ENCODE measurements around the gene DNASE1L2.

The DNASE1L2 gene

DNA sequence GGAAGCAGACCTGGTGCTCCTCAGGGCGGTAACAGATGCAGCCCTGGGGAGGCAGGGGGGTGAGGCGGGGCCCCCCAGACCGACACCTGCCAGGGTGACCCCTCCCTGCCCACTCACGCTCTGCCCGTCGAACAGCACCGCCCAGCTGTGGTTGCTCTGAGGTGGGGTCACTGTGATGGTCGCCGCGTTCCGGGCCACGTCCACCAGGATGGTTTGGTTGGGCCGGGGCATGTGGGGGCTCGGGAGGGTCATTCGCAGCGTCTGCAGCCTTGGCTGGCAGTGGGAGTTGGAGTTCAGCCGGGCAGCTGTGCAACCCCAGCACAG, 26.3 kb upstream of the DNASE1L2 start:
- no peak overlapping the region for H3K4me3 Mint-ChIP-seq
- no peaks in the 10 kb centered on the region for H3K27me3 Mint-ChIP-seq
- ATAC-seq (no peak), DNase-seq (no peak)
- peaks cover 52% of the 10 kb centered on the region for H3K4me1 Mint-ChIP-seq
- no peaks in the 10 kb centered on the region for H3K9me3 Mint-ChIP-seq
- H3K27ac Mint-ChIP-seq = no peak overlapping the region

DNA sequence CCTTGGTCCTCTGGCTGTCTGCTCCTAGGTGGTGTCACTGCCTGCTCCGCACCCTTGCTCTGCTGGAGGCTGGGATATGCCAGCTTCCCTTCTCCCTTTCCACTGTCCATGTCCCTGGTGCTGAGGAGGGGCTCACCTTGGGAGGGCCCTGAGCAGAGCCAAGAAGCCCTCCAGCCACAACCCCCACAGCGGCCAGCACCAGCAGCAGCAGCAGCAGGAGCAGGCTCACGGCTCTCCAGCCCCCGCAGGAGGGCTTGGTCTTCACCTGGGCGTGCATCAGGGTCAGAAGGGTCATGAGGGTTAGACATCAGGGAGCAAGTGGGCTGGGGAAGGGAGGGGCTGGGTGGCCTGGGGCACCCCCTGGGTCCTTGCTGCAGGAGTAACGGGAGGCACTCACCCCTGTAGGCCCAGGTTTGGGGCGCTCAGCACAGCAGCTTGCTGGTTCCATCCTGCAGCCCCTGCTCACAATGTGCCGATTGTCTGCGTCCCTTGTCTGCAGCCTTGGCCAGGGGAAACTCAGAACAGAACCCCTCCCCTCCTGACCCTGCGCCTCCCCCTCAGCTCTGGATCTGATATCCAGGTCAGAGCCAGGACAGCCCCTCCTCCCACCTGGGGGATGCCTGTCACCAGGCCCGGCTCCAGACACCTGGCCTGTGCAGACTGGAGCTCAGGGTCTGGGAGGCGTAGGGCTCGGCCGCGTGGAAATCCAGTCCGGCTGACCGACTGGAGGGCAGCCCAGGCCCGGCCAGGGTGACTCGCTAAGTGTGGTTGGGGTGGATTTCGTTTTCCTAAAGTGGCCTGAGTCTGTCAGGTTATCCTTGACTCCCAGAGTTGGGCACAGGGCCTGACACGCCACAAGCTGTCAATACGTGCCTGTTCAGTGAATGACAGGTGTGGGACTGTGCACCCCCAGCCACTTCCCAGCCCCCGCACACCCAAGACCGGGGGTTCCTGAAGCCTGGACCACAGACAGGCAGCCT, 25.6 kb upstream of the DNASE1L2 start, which contains the start of gene BRICD5:
BRICD5 (minus strand) TSS at position 478 of the 980 bp plus-strand sequence; CDS start at position 448, 30 bp downstream.
- H3K4me1 Mint-ChIP-seq = peaks cover 52% of the 10 kb centered on the region
- H3K27me3 Mint-ChIP-seq = no peaks in the 10 kb centered on the region
- no peak within 1 kb of the TSS for H3K4me3 Mint-ChIP-seq
- H3K9me3 Mint-ChIP-seq = no peaks in the 10 kb centered on the region
- peak within 1 kb of the TSS in 1 of 2 donors; percentile 95 for H3K27ac Mint-ChIP-seq
- DNase-seq = no peak
- no peak for ATAC-seq

DNA sequence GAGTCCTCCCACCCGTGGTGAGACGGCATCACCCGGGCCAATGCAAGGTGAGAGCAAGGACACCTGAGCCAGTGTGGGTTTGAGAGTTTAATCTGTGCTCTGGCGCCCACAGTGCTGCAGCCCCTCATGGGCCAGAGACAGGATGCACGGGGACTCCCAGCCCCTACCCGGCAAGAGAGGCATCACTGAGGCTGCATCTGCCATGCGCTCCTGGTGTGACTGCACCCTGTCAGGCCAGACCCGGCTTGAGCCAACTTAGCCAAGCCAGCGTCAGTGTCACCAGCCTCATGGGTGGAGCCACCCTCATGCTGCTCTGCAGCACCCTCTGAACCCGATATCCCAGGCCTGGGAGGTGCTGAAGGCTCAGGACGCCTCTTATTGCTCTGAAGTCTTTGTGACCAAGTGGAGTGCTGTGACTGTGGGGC, 24.3 kb upstream of the DNASE1L2 start:
- Mint-ChIP-seq H3K4me3 (peak overlapping the region; percentile 21 to 24), H3K27ac (peak overlapping the region in 1 of 2 donors; percentile 54), H3K9me3 (no peaks in the 10 kb centered on the region), H3K27me3 (no peaks in the 10 kb centered on the region), H3K4me1 (peaks cover 50% of the 10 kb centered on the region)
- ATAC-seq (no peak), DNase-seq (no peak)

DNA sequence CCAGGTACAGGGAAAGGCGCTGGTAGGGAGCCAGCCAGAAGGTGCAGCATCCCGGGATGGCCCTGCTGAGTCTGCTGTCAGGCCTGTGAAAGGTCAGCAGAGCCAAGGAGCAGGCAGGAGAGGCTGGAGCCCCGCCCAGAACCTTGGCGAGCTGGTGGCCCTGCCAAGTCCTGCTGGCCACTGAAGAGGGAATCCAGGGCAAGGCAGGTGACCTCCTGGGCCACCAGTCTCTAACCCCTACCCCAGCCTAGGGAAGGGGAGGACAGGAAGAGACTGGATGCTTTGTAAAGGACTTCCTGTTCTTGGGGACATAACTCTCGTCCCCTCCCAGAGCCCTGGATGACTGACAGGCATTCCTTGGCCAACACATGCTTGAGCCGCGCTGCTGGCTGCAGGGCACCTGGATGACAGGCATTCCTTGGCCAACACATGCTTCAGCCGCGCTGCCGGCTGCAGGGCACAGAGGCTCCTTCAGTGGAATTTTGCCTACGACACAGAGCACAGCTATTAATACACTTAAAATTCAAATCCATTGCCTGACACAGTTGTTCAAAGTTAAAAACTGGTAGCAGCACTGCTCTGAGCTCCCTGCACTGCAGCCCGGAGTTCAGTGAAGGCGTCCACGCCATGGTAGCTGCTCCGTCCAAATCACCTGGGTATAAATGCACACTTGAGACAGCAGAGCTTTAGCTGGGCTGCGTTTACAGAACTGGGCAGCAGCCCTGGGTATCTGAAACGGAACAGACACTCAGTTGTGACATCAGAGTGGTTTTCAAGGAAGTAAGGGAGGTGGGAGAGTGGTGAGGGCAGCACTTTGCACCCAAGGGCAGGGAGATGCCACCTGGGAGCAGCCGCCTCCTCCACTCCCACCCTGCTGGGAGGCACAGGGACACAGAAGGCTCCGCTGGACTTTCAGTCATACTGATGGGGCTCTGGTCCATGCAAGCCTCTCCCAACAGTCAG, 23.6 kb upstream of the DNASE1L2 start:
- H3K4me1 Mint-ChIP-seq = peaks cover 43% of the 10 kb centered on the region
- no peak for ATAC-seq
- H3K27me3 Mint-ChIP-seq = no peaks in the 10 kb centered on the region
- H3K4me3 Mint-ChIP-seq = peak overlapping the region; percentile 80 to 82
- no peak for DNase-seq
- H3K9me3 Mint-ChIP-seq = no peaks in the 10 kb centered on the region
- peak overlapping the region in 1 of 2 donors; percentile 54 for H3K27ac Mint-ChIP-seq

DNA sequence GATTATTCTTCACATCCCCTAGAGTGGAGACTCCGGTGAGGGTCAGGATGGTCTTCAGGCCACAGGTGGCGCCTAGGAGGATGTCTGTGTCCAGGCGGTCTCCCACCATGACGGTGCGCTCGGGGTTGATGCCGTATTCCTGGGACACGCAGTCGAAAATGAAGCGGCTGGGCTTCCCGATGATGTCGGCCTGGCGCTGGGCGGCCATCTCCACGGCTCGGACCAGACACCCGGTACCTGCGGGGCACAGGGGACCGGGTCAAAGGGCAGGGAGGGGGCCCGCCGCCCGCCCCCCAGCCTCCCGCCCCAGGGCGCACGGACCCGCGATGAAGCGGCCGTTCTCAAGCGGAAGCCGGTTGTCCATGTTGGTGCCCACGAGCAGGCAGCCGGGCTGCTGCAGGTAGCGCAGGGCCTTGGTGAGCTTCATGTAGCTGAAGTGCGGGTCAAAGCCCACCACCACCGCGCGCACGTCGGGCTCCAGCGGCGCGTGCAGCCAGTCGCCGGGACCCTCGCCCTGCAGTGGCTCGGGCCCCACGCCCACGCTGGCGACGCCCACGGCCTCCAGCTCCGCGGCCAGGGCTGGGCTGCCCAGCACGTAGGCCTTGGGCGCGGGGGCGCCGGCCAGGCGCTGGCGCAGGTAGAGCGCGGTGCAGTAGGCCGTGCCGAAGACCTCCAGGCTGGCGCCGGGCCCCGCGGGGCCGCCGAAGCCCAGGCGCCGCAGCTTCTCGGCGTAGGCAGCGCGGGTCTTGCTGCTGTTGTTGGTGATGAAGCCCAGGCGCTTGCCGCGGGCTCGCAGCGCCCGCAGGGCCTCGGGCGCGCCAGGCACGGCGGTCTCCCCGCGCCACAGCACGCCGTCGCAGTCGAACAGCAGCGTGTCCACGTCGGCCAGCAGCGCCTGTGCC, 22.2 kb upstream of the DNASE1L2 start:
- Mint-ChIP-seq H3K27ac (no peak overlapping the region), H3K4me1 (peaks cover 32% of the 10 kb centered on the region), H3K4me3 (peak overlapping the region; percentile 80 to 82), H3K27me3 (no peaks in the 10 kb centered on the region), H3K9me3 (no peaks in the 10 kb centered on the region)
- ATAC-seq (peak; percentile 15), DNase-seq (no peak)

DNA sequence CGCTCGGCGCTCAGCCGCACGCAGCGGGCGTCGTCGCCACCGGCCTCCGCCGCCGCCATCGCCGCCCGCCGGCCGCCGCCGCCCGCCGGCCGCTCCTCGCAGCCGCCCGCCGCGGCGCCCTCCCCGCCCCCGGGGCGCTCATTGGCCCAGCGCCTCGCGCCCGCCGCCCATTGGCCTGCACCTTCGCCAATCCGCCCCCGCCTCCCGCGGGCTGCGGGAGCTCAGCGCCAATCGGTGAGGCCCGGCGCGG, 21.6 kb upstream of the DNASE1L2 start, which contains the start of gene PGP:
PGP (minus strand) TSS at position 122 of the 250 bp plus-strand sequence; CDS start at position 59, 63 bp downstream.
- ATAC-seq (peak; percentile 93), DNase-seq (no peak)
- Mint-ChIP-seq H3K27ac (peak within 1 kb of the TSS; percentile 76 to 95), H3K4me3 (peak within 1 kb of the TSS; percentile 88), H3K9me3 (no peaks in the 10 kb centered on the region), H3K4me1 (peaks cover 32% of the 10 kb centered on the region), H3K27me3 (no peaks in the 10 kb centered on the region)

DNA sequence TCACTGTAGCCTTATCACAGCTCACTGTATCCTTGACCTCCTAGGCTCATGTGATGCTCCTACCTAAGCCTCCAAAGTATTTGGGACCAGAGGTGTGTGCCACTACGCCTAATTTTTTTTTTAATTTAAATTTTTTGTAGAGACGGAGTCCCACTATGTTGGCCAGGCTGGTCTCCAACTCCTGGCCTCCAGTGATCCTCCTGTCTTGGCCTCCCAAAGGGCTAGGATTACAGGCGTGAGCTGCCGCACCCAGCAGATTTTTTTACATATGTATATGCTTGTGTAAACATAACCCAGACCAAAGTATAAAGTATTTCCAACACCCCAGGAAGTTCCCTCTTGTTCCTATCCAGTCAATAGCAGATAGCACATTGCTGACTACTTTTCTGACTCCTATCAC, 19.9 kb upstream of the DNASE1L2 start:
- H3K27me3 Mint-ChIP-seq = no peaks in the 10 kb centered on the region
- no peak overlapping the region for H3K27ac Mint-ChIP-seq
- ATAC-seq (no peak), DNase-seq (no peak)
- H3K4me1 Mint-ChIP-seq = peaks cover 32% of the 10 kb centered on the region
- H3K9me3 Mint-ChIP-seq = no peaks in the 10 kb centered on the region
- H3K4me3 Mint-ChIP-seq = peak overlapping the region; percentile 88

DNA sequence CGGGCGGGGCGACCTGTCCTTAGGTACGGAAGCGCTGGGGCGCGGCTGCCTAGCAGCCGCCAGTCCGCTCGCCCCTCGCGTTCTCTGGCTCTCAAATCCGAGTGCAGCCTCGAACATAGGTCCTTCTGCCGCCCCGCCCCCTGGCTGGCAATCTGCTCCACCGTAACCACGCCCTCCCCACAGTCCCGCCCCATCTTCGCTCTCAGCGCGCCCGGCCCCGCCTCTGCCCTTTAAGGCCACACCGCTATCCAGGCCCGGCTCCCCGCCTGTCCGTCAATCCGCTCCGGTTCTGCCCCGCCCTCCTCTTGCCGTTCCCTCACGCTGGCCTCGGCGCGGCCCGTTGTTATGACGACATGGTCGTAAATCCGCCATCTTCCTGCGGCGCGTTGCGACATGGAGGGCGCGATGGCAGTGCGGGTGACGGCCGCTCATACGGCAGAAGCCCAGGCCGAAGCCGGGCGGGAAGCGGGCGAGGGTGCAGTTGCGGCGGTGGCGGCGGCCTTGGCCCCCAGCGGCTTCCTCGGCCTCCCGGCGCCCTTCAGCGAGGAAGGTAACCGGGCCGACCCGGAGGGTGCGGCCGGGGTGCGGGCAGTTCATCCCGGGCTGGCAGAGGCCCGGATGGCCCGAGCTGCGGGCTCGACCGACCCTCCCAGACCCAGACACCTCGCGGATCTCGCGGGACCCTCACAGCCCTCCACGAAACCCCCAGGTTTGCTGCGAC, 12.9 kb upstream of the DNASE1L2 start, which contains the start of gene E4F1:
E4F1 (plus strand) TSS at position 371 of the 721 bp plus-strand sequence; CDS start at position 394, 23 bp downstream.
- H3K27me3 Mint-ChIP-seq = no peaks in the 10 kb centered on the region
- peaks cover 29% of the 10 kb centered on the region for H3K4me1 Mint-ChIP-seq
- peak within 1 kb of the TSS; percentile 81 to 95 for H3K27ac Mint-ChIP-seq
- ATAC-seq = peak; percentile 98
- DNase-seq = peak; percentile 100
- no peaks in the 10 kb centered on the region for H3K9me3 Mint-ChIP-seq
- H3K4me3 Mint-ChIP-seq = peak within 1 kb of the TSS; percentile 86 to 89

DNA sequence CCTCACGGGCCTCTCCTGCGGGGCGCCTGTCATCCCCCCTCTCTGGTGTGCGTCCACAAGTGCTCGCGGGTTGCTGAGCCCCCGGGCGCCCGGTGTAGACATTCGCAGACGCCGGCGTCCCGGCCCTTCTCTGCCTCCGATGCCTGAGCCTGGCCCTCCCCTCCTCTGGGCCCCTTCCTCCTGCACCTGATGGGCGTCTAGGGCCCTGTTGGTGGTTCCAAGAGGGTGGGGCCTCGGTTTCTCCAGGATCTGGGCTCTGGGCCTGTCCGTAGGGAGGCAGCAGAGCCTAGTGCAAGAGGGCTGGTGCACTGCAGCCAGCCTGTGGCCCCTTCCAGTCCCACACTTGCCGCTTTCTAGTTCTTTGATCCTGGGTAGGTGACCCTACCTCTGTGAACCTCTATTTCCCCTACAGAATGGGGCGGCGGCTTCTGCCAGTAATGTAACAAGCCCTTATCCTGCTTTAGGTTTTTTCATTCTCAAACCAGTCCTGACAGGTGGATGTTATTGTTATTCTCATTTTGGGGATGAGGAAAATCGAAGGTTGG, 12.2 kb upstream of the DNASE1L2 start:
- Mint-ChIP-seq H3K9me3 (no peaks in the 10 kb centered on the region), H3K27me3 (no peaks in the 10 kb centered on the region), H3K4me3 (peak overlapping the region; percentile 86 to 89), H3K27ac (peak overlapping the region; percentile 81 to 95), H3K4me1 (peaks cover 29% of the 10 kb centered on the region)
- DNase-seq = peak in 1 of 2 donors; percentile 42
- ATAC-seq = peak; percentile 40

DNA sequence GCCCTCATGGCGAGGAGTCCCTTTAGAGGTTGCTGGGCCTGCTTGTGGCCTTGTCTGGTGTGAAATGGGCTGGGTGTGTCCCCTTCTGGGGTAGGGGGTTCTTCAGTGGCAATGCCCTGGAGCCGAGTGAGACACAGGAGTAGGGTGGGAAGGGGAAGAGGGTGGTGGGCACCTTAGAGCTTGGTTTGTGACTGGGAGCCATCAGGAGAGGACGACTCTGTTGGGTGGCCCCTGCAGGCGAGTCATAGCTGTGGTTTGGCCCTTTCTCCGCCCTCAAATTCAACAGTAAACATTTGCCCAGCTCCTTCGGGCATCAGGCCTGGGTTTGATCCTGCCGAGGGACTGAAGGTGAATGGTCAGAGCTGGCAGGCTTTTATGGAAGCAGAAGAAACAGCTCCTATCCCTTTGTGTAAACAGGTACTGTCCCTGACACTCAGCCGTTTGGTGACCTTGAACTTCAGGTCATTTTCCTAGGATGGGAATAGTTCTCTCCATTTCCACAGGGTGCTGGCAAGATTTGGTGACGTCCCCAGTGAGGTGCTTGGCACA, 9.9 kb upstream of the DNASE1L2 start:
- no peak overlapping the region for H3K4me3 Mint-ChIP-seq
- no peaks in the 10 kb centered on the region for H3K27me3 Mint-ChIP-seq
- H3K27ac Mint-ChIP-seq = no peak overlapping the region
- peaks cover 29% of the 10 kb centered on the region for H3K4me1 Mint-ChIP-seq
- H3K9me3 Mint-ChIP-seq = no peaks in the 10 kb centered on the region
- no peak for ATAC-seq
- DNase-seq = no peak

DNA sequence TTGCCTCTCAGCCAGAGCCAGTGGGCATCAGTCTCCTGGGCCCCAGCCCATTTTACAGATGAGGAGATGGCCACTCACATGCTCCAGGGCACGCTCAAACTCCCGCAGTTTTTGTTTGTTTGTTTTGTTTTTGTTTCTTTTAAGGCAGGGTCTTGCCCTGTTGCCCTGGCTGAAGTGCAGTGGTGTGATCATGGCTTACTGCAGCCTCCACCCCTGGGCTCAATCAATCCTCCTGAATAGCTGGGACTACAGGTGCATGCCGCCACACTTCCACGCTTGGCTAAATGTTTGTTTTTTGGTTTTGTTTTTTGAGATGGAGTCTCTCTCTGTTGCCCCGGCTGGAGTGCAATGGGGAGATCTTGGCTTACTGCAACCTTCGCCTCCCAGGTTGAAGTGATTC, 9.3 kb upstream of the DNASE1L2 start:
- Mint-ChIP-seq H3K27ac (no peak overlapping the region), H3K9me3 (no peaks in the 10 kb centered on the region), H3K27me3 (no peaks in the 10 kb centered on the region), H3K4me3 (no peak overlapping the region), H3K4me1 (peaks cover 29% of the 10 kb centered on the region)
- DNase-seq (no peak), ATAC-seq (no peak)

DNA sequence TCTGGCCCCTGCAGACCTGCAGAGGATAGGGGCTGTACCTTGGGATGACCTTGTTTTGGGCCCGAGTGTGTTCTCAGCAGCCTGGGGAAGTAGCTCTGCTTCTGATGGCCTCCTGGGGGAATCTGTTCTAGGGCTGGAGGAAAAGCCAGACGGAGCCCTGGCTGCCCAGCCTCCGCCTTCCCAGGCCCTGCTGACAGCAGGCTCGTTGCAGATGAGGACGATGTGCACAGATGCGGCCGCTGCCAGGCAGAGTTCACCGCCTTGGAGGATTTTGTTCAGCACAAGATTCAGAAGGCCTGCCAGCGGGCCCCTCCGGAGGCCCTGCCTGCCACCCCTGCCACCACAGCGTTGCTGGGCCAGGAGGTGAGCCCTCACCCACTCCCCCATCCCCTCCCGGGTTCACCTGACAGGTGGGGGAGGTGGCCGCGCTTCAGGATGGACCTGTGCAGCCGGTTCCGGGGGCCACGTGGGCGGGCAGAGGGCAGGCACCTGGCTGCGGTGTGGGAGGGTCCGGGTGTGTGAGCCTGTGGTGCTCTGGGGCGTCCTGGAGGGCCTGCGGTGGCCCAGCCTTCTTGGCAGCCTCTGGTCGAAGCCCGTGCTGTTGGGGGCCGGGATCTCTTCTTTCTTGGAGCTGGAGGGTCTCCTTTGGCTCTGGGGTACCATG, 8.0 kb upstream of the DNASE1L2 start:
- no peaks in the 10 kb centered on the region for H3K9me3 Mint-ChIP-seq
- DNase-seq (no peak), ATAC-seq (no peak)
- peaks cover 24% of the 10 kb centered on the region for H3K4me1 Mint-ChIP-seq
- H3K27me3 Mint-ChIP-seq = no peaks in the 10 kb centered on the region
- no peak overlapping the region for H3K4me3 Mint-ChIP-seq
- H3K27ac Mint-ChIP-seq = no peak overlapping the region

DNA sequence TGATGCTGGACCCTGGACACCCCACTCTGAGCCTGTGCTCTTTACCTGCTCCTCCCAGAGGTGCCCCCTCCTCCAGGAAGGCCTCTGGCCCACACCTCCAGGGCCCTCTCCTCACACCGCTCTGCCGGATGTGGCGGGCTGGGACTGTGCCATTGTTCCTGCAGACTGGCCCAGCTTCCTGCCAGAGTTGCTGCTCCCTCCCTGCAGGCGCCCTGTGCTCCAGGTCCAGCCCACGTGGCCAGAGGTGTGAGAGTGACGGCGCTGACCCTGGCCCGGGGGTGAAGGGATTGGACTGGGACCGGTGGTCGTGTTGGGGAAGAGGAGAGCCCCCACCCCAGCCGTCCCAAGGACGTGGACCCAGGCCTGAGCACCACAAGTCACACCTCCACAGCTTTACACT, 7.2 kb upstream of the DNASE1L2 start:
- Mint-ChIP-seq H3K4me3 (no peak overlapping the region), H3K27ac (no peak overlapping the region), H3K27me3 (no peaks in the 10 kb centered on the region), H3K4me1 (peaks cover 23% of the 10 kb centered on the region), H3K9me3 (no peaks in the 10 kb centered on the region)
- ATAC-seq (no peak), DNase-seq (no peak)
